Measurements from ENCODE around the gene ABR.

- no peak for TF ChIP-seq CTCF (IDR thresholded peaks at IDR 0.05; ENCODE audit: insufficient read depth, low read length)
- no peak for TF ChIP-seq POLR2AphosphoS5 (IDR thresholded peaks at IDR 0.05; ENCODE audit: low read depth)
- TF ChIP-seq GABPA (IDR thresholded peaks at IDR 0.05; ENCODE audit: low read depth): no peak
Measured at GRCh38 chr17:1181753-1182137, 2.0 kb upstream of the ABR start.

Data from HL-60 (cell line).